ENCODE measurements around the gene DDX25.

DNA sequence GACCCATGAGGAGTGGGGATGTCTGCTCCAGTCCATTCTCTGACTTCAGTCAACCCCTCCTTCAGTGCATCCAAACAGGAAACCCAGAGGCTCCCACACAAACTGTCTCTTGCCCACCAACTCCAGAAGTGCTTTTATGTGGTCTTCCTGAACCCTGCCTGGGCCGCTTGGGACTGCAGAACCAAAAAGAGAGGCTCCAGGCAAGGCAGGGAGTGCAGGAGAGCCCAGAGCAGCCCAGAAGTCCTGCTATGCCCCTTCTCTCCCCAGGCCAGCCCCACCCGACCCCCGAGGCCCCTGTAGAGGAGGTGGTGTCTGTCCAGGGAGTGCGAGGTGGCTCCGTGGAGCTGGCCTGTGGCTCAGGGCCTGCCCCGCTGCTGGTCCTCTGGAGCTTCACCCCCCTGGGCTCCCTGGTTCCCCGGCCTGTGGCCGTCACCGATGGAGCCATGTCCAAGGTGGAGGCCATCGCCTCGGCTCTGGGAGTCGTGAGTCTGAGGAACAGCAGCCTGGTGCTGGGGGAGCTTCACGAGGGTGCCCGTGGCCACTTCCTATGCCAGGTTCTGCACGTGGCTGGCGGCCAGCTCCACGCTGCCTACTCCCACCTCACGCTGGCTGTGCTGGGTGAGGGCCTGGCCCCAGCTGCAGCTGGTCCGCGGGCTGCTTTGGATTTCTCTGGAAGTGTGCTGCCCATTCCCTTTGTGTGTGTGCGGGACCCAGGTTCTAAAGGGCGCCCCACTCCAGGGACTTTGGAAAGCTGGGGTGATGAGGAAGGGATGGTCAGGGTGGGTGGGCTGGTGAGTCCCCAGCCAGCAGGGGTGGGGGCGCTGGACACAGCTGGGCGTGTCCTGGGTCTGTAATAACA is 43.3 kb downstream of the DDX25 start:
- TF ChIP-seq, protein P1, sequence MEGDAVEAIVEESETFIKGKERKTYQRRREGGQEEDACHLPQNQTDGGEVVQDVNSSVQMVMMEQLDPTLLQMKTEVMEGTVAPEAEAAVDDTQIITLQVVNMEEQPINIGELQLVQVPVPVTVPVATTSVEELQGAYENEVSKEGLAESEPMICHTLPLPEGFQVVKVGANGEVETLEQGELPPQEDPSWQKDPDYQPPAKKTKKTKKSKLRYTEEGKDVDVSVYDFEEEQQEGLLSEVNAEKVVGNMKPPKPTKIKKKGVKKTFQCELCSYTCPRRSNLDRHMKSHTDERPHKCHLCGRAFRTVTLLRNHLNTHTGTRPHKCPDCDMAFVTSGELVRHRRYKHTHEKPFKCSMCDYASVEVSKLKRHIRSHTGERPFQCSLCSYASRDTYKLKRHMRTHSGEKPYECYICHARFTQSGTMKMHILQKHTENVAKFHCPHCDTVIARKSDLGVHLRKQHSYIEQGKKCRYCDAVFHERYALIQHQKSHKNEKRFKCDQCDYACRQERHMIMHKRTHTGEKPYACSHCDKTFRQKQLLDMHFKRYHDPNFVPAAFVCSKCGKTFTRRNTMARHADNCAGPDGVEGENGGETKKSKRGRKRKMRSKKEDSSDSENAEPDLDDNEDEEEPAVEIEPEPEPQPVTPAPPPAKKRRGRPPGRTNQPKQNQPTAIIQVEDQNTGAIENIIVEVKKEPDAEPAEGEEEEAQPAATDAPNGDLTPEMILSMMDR (conservative IDR thresholded peaks at IDR 0.05; ENCODE audit: low read depth, low read length) = no peak
- TF ChIP-seq EZH2phosphoT487 (IDR thresholded peaks at IDR 0.05; ENCODE audit: borderline replicate concordance, low read length) = no peak
- TF ChIP-seq EZH2 (IDR thresholded peaks at IDR 0.05; ENCODE audit: low read length, unreplicated experiment) = no peak
